IMR-90 (cell line): ENCODE results near the gene PDYN. TPM values are rescaled to one million over a fixed set of nuclear protein-coding genes. Genes with fewer than 3 reads are reported as not detected.

Source experiments
- ATAC-seq: fragments of 200-7000 bp; cut with Tn5 transposase; 2 replicates; pipeline ENCODE4 v1.9.1; 2020; ENCODE audit warnings: low read depth, mild to moderate bottlenecking, moderate library complexity
- BruUV-seq: library from RNA; stranded (reverse); fragments of 400-500 nt; replicated peaks from 2 replicates; lab custom pipeline; 2021; lab: Mats Ljungman, UMichigan
- CTCF ChIA-PET: fragments of 300-600 bp; formaldehyde crosslinking; extraction: SDS; loops from one replicate; lab custom pipeline; 2021; ENCODE audit warnings: antibody characterized with exemption; lab: Yijun Ruan, JAX
- POLR2A ChIA-PET: fragments of 300-600 bp; sonication (Branson Sonifier 250); formaldehyde crosslinking; loops from one replicate; lab custom pipeline; 2022; ENCODE audit warnings: antibody characterized with exemption; ENCODE audit not compliant: unreplicated experiment; lab: Charles Lee
- DNase-seq: peaks from one replicate; pipeline ENCODE4 v3.0.0; 2013
- H2AFZ ChIP-seq: replicated peaks from 2 replicates; pipeline ENCODE3; 2013; ENCODE audit warnings: low read length, mild to moderate bottlenecking; ENCODE audit not compliant: poor library complexity
- H2AK5ac ChIP-seq: 2 replicates; pipeline ENCODE4 v1.6.1; 2013; ENCODE audit warnings: low read depth, low read length, inconsistent platforms
- H2AK9ac ChIP-seq: replicated peaks from 2 replicates; pipeline ENCODE3; 2013; ENCODE audit warnings: mild to moderate bottlenecking, low read depth, low read length, moderate library complexity; ENCODE audit not compliant: poor library complexity
- H2BK120ac ChIP-seq: 2 replicates; pipeline ENCODE4 v1.6.1; 2013; ENCODE audit warnings: low read depth, low read length, inconsistent platforms
- H2BK15ac ChIP-seq: 3 replicates; pipeline ENCODE4 v1.6.1; 2013; ENCODE audit warnings: low read depth, low read length, inconsistent platforms
- H2BK20ac ChIP-seq: 2 replicates; pipeline ENCODE4 v1.6.1; 2013; ENCODE audit warnings: low read depth, mild to moderate bottlenecking, inconsistent platforms, low read length, moderate library complexity
- H2BK5ac ChIP-seq: 2 replicates; pipeline ENCODE4 v1.6.1; 2013; ENCODE audit warnings: mild to moderate bottlenecking, low read depth, low read length, inconsistent platforms; ENCODE audit not compliant: poor library complexity, severe bottlenecking
- H3K14ac ChIP-seq: replicated peaks from 2 replicates; pipeline ENCODE4 v1.6.1; 2013; ENCODE audit warnings: low read depth, low read length, inconsistent platforms
- H3K18ac ChIP-seq: 2 replicates; pipeline ENCODE4 v1.6.1; 2013; ENCODE audit warnings: low read depth, low read length, control low read depth
- H3K23ac ChIP-seq: 2 replicates; pipeline ENCODE4 v1.6.1; 2013; ENCODE audit warnings: low read depth, low read length, inconsistent platforms
- H3K27ac ChIP-seq: 2 replicates; pipeline ENCODE4 v1.5.1; 2013; ENCODE audit warnings: mild to moderate bottlenecking, control low read depth, low read length; ENCODE audit not compliant: insufficient read depth
- H3K27me3 ChIP-seq: 2 replicates; pipeline ENCODE4 v1.6.1; 2013; ENCODE audit warnings: low read length; ENCODE audit not compliant: control insufficient read depth, insufficient read depth
- H3K36me3 ChIP-seq: 2 replicates; pipeline ENCODE4 v1.6.1; 2013; ENCODE audit warnings: low read length, mixed read lengths; ENCODE audit not compliant: control insufficient read depth, insufficient read depth
- H3K4ac ChIP-seq: 2 replicates; pipeline ENCODE4 v1.6.1; 2013; ENCODE audit warnings: low read depth, low read length, inconsistent platforms
- H3K4me1 ChIP-seq: 2 replicates; pipeline ENCODE4 v1.6.1; 2013; ENCODE audit warnings: low read length, mixed read lengths; ENCODE audit not compliant: control insufficient read depth, insufficient read depth
- H3K4me2 ChIP-seq: 2 replicates; pipeline ENCODE4 v1.6.1; 2013; ENCODE audit warnings: low read depth, mild to moderate bottlenecking, control low read depth, low read length, moderate library complexity
- H3K4me3 ChIP-seq: 2 replicates; pipeline ENCODE4 v1.5.1; 2013; ENCODE audit warnings: low read depth, mild to moderate bottlenecking, control low read depth, low read length, moderate library complexity; ENCODE audit not compliant: insufficient read depth
- H3K56ac ChIP-seq: 2 replicates; pipeline ENCODE4 v1.6.1; 2013; ENCODE audit warnings: low read length, inconsistent platforms; ENCODE audit not compliant: insufficient read depth; ENCODE audit errors: extremely low read depth
- H3K79me1 ChIP-seq, 2 experiments: 2 replicates each; pipeline ENCODE4 v1.6.1; 2013; ENCODE audit warnings: low read length in 2 of 2, inconsistent platforms in 1 of 2, low read depth in 1 of 2
- H3K9ac ChIP-seq: 2 replicates; pipeline ENCODE4 v1.6.1; 2013; ENCODE audit warnings: low read depth, low read length, control low read depth
- H3K9me1 ChIP-seq: 2 replicates; pipeline ENCODE4 v1.6.1; 2013; ENCODE audit warnings: low read length, inconsistent platforms; ENCODE audit not compliant: insufficient read depth
- H3K9me3 ChIP-seq: 2 replicates; pipeline ENCODE4 v1.6.1; 2013; ENCODE audit warnings: low read length; ENCODE audit not compliant: control insufficient read depth, insufficient read depth
- H4K20me1 ChIP-seq: 2 replicates; pipeline ENCODE4 v1.6.1; 2013; ENCODE audit warnings: low read length, inconsistent platforms; ENCODE audit not compliant: insufficient read depth
- H4K5ac ChIP-seq: 2 replicates; pipeline ENCODE4 v1.6.1; 2013; ENCODE audit warnings: mild to moderate bottlenecking, low read depth, low read length, control low read depth
- H4K8ac ChIP-seq, 2 experiments: 2 replicates each; pipeline ENCODE4 v1.6.1; 2013; ENCODE audit warnings: low read depth in 2 of 2, low read length in 2 of 2, control low read depth in 1 of 2, inconsistent platforms in 1 of 2
- H4K91ac ChIP-seq: 2 replicates; pipeline ENCODE4 v1.6.1; 2013; ENCODE audit warnings: low read depth, low read length, inconsistent platforms; ENCODE audit not compliant: insufficient read depth
- BHLHE40 ChIP-seq: fragments of 150-350 bp; IDR thresholded peaks from 2 replicates; pipeline ENCODE4 v1.6.1; 2016; ENCODE audit warnings: mild to moderate bottlenecking, low read depth, low read length
- CEBPB ChIP-seq: IDR thresholded peaks from 2 replicates; pipeline ENCODE4 v1.6.1; 2012; ENCODE audit warnings: low read depth, low read length, improper control_type of control experiment
- CHD1 ChIP-seq: IDR thresholded peaks from 2 replicates; pipeline ENCODE4 v1.6.1; 2012; ENCODE audit warnings: low read depth, low read length, improper control_type of control experiment
- FOS ChIP-seq: fragments of 150-350 bp; IDR thresholded peaks from 2 replicates; pipeline ENCODE4 v1.6.1; 2016; ENCODE audit warnings: low read depth, low read length
- MAFK ChIP-seq: IDR thresholded peaks from 2 replicates; pipeline ENCODE4 v1.6.1; 2012; ENCODE audit warnings: low read depth, low read length, improper control_type of control experiment
- POLR2A ChIP-seq: IDR thresholded peaks from 2 replicates; pipeline ENCODE4 v1.6.1; 2012; ENCODE audit warnings: mild to moderate bottlenecking, low read depth, low read length
- RCOR1 ChIP-seq: IDR thresholded peaks from 2 replicates; pipeline ENCODE4 v1.6.1; 2012; ENCODE audit warnings: mild to moderate bottlenecking, low read length, improper control_type of control experiment; ENCODE audit not compliant: insufficient replicate concordance
- SMC3 ChIP-seq: fragments of 150-350 bp; IDR thresholded peaks from 2 replicates; pipeline ENCODE4 v1.6.1; 2016; ENCODE audit warnings: low read depth, mild to moderate bottlenecking, antibody characterized with exemption, low read length, moderate library complexity
- USF2 ChIP-seq: fragments of 150-350 bp; IDR thresholded peaks from 2 replicates; pipeline ENCODE4 v1.6.1; 2017; ENCODE audit warnings: mild to moderate bottlenecking, antibody characterized with exemption, low read length, low read depth
- WGBS, 2 experiments: methylation state at CpG; one replicate each; pipeline versions ENCODE4 v1.1.5 to v1.1.7; 2013; ENCODE audit warnings: missing lambda C conversion rate in 2 of 2; ENCODE audit not compliant: insufficient read length in 1 of 2; ENCODE audit errors: extremely low coverage in 2 of 2; 5-methylcytosine and 5-hydroxymethylcytosine counted together
- dilution Hi-C: fragments of 300-500 bp; cut with HindIII; formaldehyde crosslinking; loops from one replicate; pipeline ENCODE4 v1.14.3; 2018; ENCODE audit warnings: low sequenced_read_pairs; ENCODE audit not compliant: unreplicated experiment
- in situ Hi-C: fragments of 300-500 bp; cut with MboI; formaldehyde crosslinking; loops from 3 replicates; pipeline ENCODE4 v1.14.3; 2019; ENCODE audit warnings: low sequenced_read_pairs, inconsistent platforms, mixed read lengths
- intact Hi-C: fragments of 100-400 bp; cut with micrococcal nuclease; formaldehyde crosslinking; loops from 2 replicates; pipeline ENCODE4 v1.10.0; 2022
- polyA plus RNA-seq, 3 experiments: library from polyadenylated mRNA; depleted of rRNA; stranded (reverse); fragments of >200 nt; gene quantifications; 2 replicates each; pipeline ENCODE4 v1.2.3, GENCODE V29; 2012; ENCODE audit warnings: low replicate concordance in 1 of 3
- total RNA-seq: library from RNA; depleted of rRNA; stranded (reverse); fragments of >200 nt; gene quantifications from 2 replicates; pipeline ENCODE4 v1.2.3, GENCODE V29; 2012

PDYN gene
- total and polyA plus RNA-seq, 2 of the 4 experiments (the other 2 are of a cell fraction), result not detected

- no peak for TF ChIP-seq MAFK
Observed at GRCh38 chr20:1938464-1939269, 55.2 kb downstream of the PDYN start (continued).

GRCh38 chr20:1937316-1937976 lies 56.4 kb downstream of the PDYN start:
- no TSS peak for BruUV-seq
- 97% methylated on average over 6 of the region's 25 CpGs; no CpG with 5 or more reads in 1 of the 2 experiments for WGBS, 2 experiments
- CTCF ChIA-PET, result no interaction called here
- H3K14ac ChIP-seq, result no peak overlapping the region
- no peak overlapping the region for H3K18ac ChIP-seq
- no peak overlapping the region for H3K9ac ChIP-seq
- ATAC-seq (no peak), DNase-seq (no peak)
- H3K27me3 ChIP-seq, result peaks cover 5% of the 10 kb centered on the region; the same call in 1 of the 2 replicates
- POLR2A ChIA-PET, result no interaction called here
- no peaks in the 10 kb centered on the region for H3K9me3 ChIP-seq
- intact Hi-C loops, result no loop called here
- H4K5ac ChIP-seq, result no peak overlapping the region
- H4K91ac ChIP-seq, result no peak overlapping the region
- no peak overlapping the region for H2BK5ac ChIP-seq
- no peak overlapping the region for H3K23ac ChIP-seq
- H3K4me1 ChIP-seq, result peaks cover 17% of the 10 kb centered on the region
- in situ Hi-C loops, result no loop called here
- H3K79me1 ChIP-seq, result no peaks in the 10 kb centered on the region
- TF ChIP-seq POLR2A (no peak), CEBPB (no peak), CHD1 (no peak), SMC3 (no peak), FOS (no peak), USF2 (no peak), RCOR1 (no peak), BHLHE40 (no peak)
- no peak overlapping the region for H2AK5ac ChIP-seq
- H4K20me1 ChIP-seq, result peaks cover 3% of the 10 kb centered on the region; the same call in 1 of the 2 replicates
- no peak overlapping the region for H2BK15ac ChIP-seq
- H3K4me3 ChIP-seq, result no peak overlapping the region
- H3K56ac ChIP-seq, result no peak overlapping the region
- no peak overlapping the region for H4K8ac ChIP-seq
- H2AFZ ChIP-seq, result no peak overlapping the region
- dilution Hi-C loops, result no loop called here
- no peak overlapping the region for H2AK9ac ChIP-seq
- H3K9me1 ChIP-seq, result peaks cover 7% of the 10 kb centered on the region
- H3K4ac ChIP-seq, result no peak overlapping the region
- H3K4me2 ChIP-seq, result no peak overlapping the region
- no peak overlapping the region for H2BK20ac ChIP-seq
- H2BK120ac ChIP-seq, result no peak overlapping the region
- peaks cover 22% of the 10 kb centered on the region; the same call in 1 of the 2 replicates for H3K36me3 ChIP-seq
- no peak overlapping the region for H3K27ac ChIP-seq
